Measurements from ENCODE around the gene KLHDC3. TPM values are rescaled to one million over a fixed set of nuclear protein-coding genes. Genes with fewer than 3 reads are reported as not detected.
A peak's percentile ranks its signal among the peaks of the same experiment; 100 is the strongest.

The KLHDC3 gene, protein sequence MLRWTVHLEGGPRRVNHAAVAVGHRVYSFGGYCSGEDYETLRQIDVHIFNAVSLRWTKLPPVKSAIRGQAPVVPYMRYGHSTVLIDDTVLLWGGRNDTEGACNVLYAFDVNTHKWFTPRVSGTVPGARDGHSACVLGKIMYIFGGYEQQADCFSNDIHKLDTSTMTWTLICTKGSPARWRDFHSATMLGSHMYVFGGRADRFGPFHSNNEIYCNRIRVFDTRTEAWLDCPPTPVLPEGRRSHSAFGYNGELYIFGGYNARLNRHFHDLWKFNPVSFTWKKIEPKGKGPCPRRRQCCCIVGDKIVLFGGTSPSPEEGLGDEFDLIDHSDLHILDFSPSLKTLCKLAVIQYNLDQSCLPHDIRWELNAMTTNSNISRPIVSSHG
- total RNA-seq (2012; rRNA removed) = 56.8 and 69.7 TPM in 2 replicates

DNA sequence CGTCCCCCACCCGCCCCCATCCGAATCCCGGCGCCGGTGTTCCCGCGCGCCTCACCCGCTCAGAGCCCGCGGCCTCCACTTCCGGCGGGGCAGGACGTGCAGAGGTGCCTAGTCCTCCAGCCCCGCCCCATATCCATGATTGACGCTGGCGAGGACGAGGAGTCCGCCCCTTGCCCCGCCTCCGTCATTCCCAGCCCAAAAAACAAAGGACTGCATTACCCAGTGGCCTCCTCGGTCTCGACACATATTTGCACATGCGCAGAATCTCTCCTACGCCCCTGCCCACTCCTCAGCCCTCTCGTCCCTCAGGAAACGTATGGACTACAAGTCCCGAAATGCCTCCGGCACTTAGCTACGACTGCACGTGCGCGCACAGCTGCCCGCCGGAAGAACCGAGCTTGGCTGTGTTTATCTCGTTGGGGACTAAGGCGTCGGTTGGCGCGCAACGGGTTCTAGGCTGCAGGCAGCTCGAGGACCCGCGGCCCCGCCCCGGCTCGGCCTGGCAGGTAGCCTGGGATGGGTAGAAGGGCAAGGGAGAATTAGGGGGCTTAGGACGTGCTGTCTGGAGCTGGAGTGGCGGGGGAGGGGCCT lies at the start of gene KLHDC3, which contains the start of gene MEA1:
Gene KLHDC3, plus strand, starts transcription at position 407 of the 591 bp plus-strand sequence. CDS start 2,944 bp downstream, outside the sequence.
Gene MEA1, minus strand, starts transcription at position 104 of the 591 bp plus-strand sequence. CDS start 133 bp downstream, outside the sequence.
- peak within 1 kb of the TSS; percentile 100 for H3K4me2 ChIP-seq (ENCODE audit: low read length)
- peaks cover 50% of the 10 kb centered on the region for H3K36me3 ChIP-seq (ENCODE audit: insufficient read depth, low read length)
- peak within 1 kb of the TSS; percentile 86 for H3K4me3 ChIP-seq (ENCODE audit: low read length)
- H3K4me1 ChIP-seq (ENCODE audit: control insufficient read depth, insufficient read depth, low read length) = peaks cover 31% of the 10 kb centered on the region
- no peaks in the 10 kb centered on the region for H3K27me3 ChIP-seq (ENCODE audit: control insufficient read depth, insufficient read depth, low read length)
- no peaks in the 10 kb centered on the region for H3K9me3 ChIP-seq (replicated peaks; ENCODE audit: low read length)
- peak within 1 kb of the TSS; percentile 89 for H3K9ac ChIP-seq (ENCODE audit: low read depth, low read length)

DNA sequence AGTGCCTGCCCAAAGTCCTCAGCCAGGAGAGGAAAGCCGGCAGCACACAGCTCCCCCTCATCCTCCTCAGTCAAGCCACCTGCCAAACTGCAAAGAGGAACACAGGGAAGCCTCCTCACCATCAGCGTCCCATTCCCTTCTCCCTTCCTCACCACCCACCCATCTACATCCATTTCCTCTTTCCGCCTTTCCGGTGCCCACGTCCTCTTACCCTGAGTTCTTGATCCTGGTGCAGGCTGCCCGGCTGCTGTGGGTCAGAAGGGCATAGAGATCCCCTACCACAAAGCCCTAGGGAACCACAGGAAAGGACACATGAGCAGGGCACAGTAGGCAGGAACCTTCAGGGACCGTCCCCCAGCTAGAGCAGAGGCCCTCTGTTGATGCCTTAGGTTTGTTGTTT lies 47.5 kb upstream of the KLHDC3 start:
- H3K27me3 ChIP-seq (ENCODE audit: control insufficient read depth, insufficient read depth, low read length) = no peaks in the 10 kb centered on the region
- no peak overlapping the region for H3K9ac ChIP-seq (ENCODE audit: low read depth, low read length)
- peaks cover 9% of the 10 kb centered on the region for H3K4me1 ChIP-seq (ENCODE audit: control insufficient read depth, insufficient read depth, low read length)
- H3K4me3 ChIP-seq (ENCODE audit: low read length) = no peak overlapping the region
- no peaks in the 10 kb centered on the region for H3K9me3 ChIP-seq (replicated peaks; ENCODE audit: low read length)
- peaks cover 43% of the 10 kb centered on the region for H3K36me3 ChIP-seq (ENCODE audit: insufficient read depth, low read length)
- no peak overlapping the region for H3K4me2 ChIP-seq (ENCODE audit: low read length)

DNA sequence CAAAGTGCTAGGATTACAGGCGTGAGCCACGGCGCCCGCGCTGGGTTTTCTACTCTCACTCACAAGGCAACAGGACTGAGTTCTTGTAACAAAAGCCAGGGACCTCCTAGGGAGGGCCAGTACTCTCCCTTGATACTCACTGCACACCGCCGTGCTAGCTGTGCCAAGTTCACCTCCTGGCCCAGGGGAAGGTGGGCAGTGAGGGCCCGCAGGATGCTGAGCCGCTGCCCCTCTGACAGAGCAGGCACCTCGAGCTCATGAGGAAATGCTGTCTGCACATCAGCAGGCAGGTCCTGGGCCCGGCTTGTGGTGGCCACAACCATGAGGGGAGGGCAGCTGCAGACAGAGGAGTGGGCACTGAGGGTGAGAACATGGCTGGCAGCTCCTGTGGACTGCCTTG lies 46.8 kb upstream of the KLHDC3 start:
- no peak overlapping the region for H3K4me2 ChIP-seq (ENCODE audit: low read length)
- peaks cover 9% of the 10 kb centered on the region for H3K4me1 ChIP-seq (ENCODE audit: control insufficient read depth, insufficient read depth, low read length)
- no peak overlapping the region for H3K9ac ChIP-seq (ENCODE audit: low read depth, low read length)
- H3K4me3 ChIP-seq (ENCODE audit: low read length) = no peak overlapping the region
- peaks cover 37% of the 10 kb centered on the region for H3K36me3 ChIP-seq (ENCODE audit: insufficient read depth, low read length)
- no peaks in the 10 kb centered on the region for H3K27me3 ChIP-seq (ENCODE audit: control insufficient read depth, insufficient read depth, low read length)
- H3K9me3 ChIP-seq (replicated peaks; ENCODE audit: low read length) = no peaks in the 10 kb centered on the region

DNA sequence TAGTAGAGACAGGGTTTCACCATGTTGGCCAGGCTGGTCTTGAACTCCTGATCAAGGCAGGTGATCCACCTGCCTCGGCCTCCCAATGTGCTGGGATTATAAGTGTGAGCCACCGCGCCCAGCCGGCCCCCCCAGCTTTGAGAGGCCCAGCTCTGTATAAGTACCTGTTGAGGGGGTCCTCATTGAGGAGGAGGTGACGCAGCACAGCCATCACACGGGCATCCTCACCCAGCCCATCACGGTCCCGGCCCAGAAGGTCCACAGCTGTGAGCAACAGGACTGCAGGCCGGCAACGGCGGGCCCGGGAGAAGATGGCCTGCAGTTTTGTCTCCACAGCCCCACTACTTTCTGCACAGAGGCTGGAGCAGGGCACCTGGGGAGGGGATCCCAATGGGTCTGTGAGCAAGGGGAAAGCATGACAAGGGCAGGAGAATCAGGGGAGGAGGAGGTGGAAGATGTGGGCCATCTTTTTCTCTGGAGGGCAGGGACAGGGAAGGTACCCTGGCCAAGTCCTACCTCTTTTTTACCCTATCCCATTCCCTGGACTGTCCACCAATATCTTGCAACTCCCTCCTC lies 45.8 kb upstream of the KLHDC3 start:
- Histone ChIP-seq H3K27me3 (ENCODE audit: control insufficient read depth, insufficient read depth, low read length) (no peaks in the 10 kb centered on the region), H3K36me3 (ENCODE audit: insufficient read depth, low read length) (peaks cover 32% of the 10 kb centered on the region), H3K4me3 (ENCODE audit: low read length) (no peak overlapping the region), H3K9me3 (replicated peaks; ENCODE audit: low read length) (no peaks in the 10 kb centered on the region), H3K4me2 (ENCODE audit: low read length) (no peak overlapping the region), H3K9ac (ENCODE audit: low read depth, low read length) (no peak overlapping the region), H3K4me1 (ENCODE audit: control insufficient read depth, insufficient read depth, low read length) (peaks cover 9% of the 10 kb centered on the region)

DNA sequence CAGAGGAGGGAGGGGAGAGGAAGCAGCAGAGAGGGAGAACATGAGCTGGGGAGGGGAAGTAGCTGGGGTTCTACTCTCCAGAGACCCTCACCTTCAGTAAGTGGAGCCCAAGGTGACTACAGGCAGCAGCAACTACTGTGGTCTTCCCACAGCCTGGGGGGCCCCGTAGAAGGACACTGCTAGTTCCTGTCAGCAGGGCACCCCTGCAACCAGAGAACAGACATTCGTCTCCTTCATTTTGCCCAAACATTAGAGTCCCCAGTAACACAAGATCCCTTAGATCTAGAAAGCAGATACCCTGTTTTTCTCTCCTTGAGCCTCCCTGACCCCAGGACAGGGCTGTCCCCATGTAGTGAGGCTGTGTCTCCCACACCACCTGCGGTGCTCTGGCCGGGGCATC lies 45.3 kb upstream of the KLHDC3 start:
- Histone ChIP-seq H3K27me3 (ENCODE audit: control insufficient read depth, insufficient read depth, low read length) (no peaks in the 10 kb centered on the region), H3K4me2 (ENCODE audit: low read length) (no peak overlapping the region), H3K4me3 (ENCODE audit: low read length) (no peak overlapping the region), H3K4me1 (ENCODE audit: control insufficient read depth, insufficient read depth, low read length) (peaks cover 9% of the 10 kb centered on the region), H3K9ac (ENCODE audit: low read depth, low read length) (no peak overlapping the region), H3K9me3 (replicated peaks; ENCODE audit: low read length) (no peaks in the 10 kb centered on the region), H3K36me3 (ENCODE audit: insufficient read depth, low read length) (peaks cover 32% of the 10 kb centered on the region)

DNA sequence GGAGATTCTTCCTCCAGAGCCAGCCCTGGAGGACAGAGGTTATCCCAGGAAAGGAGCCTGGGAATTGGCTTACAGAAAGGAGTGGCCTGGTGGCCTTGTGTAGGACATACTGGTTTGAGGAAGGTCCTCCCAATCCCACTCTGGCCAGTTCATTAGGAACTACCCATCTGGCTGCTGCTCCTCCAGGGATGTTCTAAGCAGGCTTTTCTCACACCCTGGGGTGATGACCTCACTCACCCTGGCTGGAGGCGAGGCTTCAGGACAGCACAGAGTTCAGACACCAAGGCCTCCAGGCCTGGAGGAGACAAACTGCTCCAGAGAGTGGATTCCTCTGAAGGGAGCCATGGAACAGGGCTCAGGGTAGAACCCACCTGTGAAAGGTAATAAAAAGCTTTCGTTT lies 44.6 kb upstream of the KLHDC3 start:
- Histone ChIP-seq H3K4me3 (ENCODE audit: low read length) (no peak overlapping the region), H3K4me2 (ENCODE audit: low read length) (no peak overlapping the region), H3K9ac (ENCODE audit: low read depth, low read length) (no peak overlapping the region), H3K9me3 (replicated peaks; ENCODE audit: low read length) (no peaks in the 10 kb centered on the region), H3K4me1 (ENCODE audit: control insufficient read depth, insufficient read depth, low read length) (peaks cover 9% of the 10 kb centered on the region), H3K36me3 (ENCODE audit: insufficient read depth, low read length) (peaks cover 26% of the 10 kb centered on the region), H3K27me3 (ENCODE audit: control insufficient read depth, insufficient read depth, low read length) (no peaks in the 10 kb centered on the region)

DNA sequence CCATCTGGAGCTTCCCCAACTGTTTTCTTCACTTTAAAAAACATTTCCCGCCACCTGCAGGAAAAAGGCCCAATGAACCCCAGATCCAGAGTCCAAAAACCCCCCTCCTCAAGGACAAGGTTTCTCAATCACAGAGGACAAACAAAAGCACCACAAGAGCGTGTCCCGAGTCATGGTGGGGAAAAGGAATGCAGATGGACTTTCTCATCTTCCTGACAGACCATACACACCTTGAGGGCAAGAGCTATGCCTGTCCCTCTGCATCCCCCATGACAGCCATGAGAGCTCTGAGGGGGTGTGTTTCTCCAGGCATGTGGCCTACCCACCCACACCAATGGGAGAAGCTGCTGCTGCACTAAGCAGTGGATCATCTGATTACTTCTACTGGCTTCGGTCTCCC lies 44.1 kb upstream of the KLHDC3 start:
- Histone ChIP-seq H3K36me3 (ENCODE audit: insufficient read depth, low read length) (peaks cover 22% of the 10 kb centered on the region), H3K9me3 (replicated peaks; ENCODE audit: low read length) (no peaks in the 10 kb centered on the region), H3K9ac (ENCODE audit: low read depth, low read length) (no peak overlapping the region), H3K4me3 (ENCODE audit: low read length) (no peak overlapping the region), H3K4me1 (ENCODE audit: control insufficient read depth, insufficient read depth, low read length) (peaks cover 9% of the 10 kb centered on the region), H3K4me2 (ENCODE audit: low read length) (no peak overlapping the region), H3K27me3 (ENCODE audit: control insufficient read depth, insufficient read depth, low read length) (no peaks in the 10 kb centered on the region)

DNA sequence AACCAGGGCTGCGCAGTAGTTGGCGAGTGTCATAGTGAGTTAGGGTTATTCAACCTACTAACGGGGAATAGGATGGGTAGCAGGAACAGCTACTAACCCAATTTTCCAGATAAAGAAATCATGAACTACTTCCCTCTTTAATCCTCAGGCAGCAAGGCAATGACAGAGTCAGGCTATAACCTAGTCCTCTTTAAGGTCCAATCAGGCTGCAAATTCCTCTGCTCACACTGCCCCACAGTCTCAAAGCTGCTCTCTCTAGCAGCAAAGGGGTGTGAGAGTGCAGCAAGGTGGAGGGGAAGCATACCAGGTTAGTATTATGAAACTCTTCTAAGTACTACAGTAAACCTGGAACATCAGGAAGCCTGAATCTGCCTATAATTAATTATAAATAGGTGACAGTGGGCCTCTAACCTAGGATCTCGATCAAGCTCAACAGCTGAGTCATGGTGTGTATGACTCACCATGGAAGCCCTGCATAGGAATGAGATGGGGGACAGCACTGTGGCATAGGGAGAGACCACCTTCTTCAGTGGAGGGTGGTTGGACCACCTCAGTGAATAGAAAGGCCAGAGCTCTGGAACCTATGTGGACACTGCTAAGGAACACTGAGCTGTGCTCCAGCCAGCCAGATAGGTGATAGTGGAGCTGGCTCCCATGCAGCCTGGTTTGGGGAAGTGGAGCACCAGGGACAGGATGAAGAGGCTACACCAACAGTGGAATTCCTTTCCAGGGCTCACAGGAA lies 43.0 kb upstream of the KLHDC3 start:
- no peak overlapping the region for H3K4me2 ChIP-seq (ENCODE audit: low read length)
- H3K4me3 ChIP-seq (ENCODE audit: low read length) = no peak overlapping the region
- peaks cover 9% of the 10 kb centered on the region for H3K4me1 ChIP-seq (ENCODE audit: control insufficient read depth, insufficient read depth, low read length)
- no peaks in the 10 kb centered on the region for H3K9me3 ChIP-seq (replicated peaks; ENCODE audit: low read length)
- peaks cover 14% of the 10 kb centered on the region for H3K36me3 ChIP-seq (ENCODE audit: insufficient read depth, low read length)
- no peaks in the 10 kb centered on the region for H3K27me3 ChIP-seq (ENCODE audit: control insufficient read depth, insufficient read depth, low read length)
- no peak overlapping the region for H3K9ac ChIP-seq (ENCODE audit: low read depth, low read length)

DNA sequence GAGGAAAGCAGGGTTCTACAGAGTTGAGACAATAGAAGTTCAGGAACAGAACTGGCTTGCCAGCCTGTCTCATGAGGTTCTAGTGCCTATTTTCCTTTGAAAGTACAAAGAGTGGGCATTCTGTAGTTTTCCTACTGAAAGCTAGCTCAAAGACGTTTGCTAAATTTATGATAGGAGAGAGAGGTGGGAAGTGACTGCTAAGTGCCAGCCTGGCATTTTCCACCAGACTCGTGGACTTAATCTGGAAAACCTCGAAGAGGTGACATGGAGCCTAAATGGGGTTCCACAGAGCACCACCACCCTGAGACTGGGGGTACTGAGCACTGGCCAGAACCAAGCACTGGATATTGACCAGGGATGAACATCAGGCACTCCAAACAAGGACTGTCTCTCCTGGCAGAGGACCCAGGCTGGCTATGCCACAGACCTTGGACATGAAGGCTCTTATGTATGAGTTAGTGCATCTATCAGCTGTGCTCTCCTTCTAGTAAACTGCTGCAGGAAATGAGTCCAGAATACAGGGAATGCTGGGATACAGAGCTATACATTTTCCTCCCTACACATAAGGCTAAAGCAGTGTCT lies 42.2 kb upstream of the KLHDC3 start:
- peaks cover 11% of the 10 kb centered on the region for H3K4me1 ChIP-seq (ENCODE audit: control insufficient read depth, insufficient read depth, low read length)
- no peaks in the 10 kb centered on the region for H3K9me3 ChIP-seq (replicated peaks; ENCODE audit: low read length)
- no peak overlapping the region for H3K4me2 ChIP-seq (ENCODE audit: low read length)
- H3K9ac ChIP-seq (ENCODE audit: low read depth, low read length) = no peak overlapping the region
- peaks cover 9% of the 10 kb centered on the region for H3K36me3 ChIP-seq (ENCODE audit: insufficient read depth, low read length)
- no peaks in the 10 kb centered on the region for H3K27me3 ChIP-seq (ENCODE audit: control insufficient read depth, insufficient read depth, low read length)
- H3K4me3 ChIP-seq (ENCODE audit: low read length) = no peak overlapping the region

DNA sequence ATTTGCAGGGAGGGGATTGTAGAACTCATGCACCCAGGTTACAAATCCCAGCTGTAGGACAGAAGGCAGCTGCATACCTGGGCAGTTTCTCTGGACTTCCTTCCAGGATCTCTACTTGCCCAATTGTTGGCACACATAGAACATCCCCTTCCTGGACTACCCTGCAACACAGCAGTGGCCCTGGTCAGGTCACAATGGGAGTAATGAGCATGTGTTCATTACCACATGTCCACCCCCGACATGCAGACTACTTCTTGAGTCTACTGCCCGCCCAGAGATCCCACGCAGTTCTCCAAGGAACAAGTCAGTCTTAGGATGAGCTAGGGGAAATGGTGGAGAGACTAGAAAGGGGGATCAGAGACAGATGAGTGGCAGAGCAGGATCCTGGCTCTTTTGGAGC lies 40.1 kb upstream of the KLHDC3 start:
- H3K36me3 ChIP-seq (ENCODE audit: insufficient read depth, low read length) = no peaks in the 10 kb centered on the region
- H3K9me3 ChIP-seq (replicated peaks; ENCODE audit: low read length) = no peaks in the 10 kb centered on the region
- no peak overlapping the region for H3K4me2 ChIP-seq (ENCODE audit: low read length)
- peaks cover 18% of the 10 kb centered on the region for H3K4me1 ChIP-seq (ENCODE audit: control insufficient read depth, insufficient read depth, low read length)
- no peak overlapping the region for H3K9ac ChIP-seq (ENCODE audit: low read depth, low read length)
- H3K4me3 ChIP-seq (ENCODE audit: low read length) = no peak overlapping the region
- H3K27me3 ChIP-seq (ENCODE audit: control insufficient read depth, insufficient read depth, low read length) = no peaks in the 10 kb centered on the region

Measured in skeletal muscle satellite cell (primary cell).